ENCODE measurements around the gene AP2A1.

The AP2A1 gene

DNA sequence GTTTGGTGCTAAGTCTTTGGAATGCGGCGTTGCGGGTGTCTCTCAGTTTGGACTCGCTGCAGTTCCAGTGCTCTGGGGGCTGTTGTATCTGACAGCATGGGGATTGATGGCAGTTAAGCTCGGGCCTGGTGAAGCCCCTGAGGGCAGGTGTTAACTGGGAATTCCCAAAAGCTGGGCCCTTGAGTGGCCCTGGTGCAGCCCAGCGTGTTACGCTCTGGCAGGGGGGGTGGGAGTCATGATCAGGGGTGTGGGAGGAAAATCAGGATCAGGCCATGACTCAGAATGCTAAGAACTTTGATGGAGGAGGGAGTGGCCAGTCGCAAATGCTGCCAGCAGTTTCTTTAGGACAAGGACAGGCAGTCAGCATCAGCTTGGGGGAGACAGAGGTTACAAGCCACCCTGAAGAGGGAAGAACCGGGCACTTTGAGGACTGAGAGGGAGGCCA, 19.6 kb downstream of the AP2A1 start:
- Histone ChIP-seq H4K20me1 (ENCODE audit: insufficient read depth, low read length) (no peaks in the 10 kb centered on the region), H3K79me2 (ENCODE audit: low read length) (no peaks in the 10 kb centered on the region), H3K27ac (ENCODE audit: low read length) (no peak overlapping the region), H3K9ac (ENCODE audit: low read length) (no peak overlapping the region), H3K9me3 (ENCODE audit: insufficient read depth, low read length) (no peaks in the 10 kb centered on the region), H2AFZ (ENCODE audit: low read depth, low read length) (no peak overlapping the region), H3K36me3 (replicated peaks; ENCODE audit: low read depth, low read length) (peaks cover 30% of the 10 kb centered on the region), H3K27me3 (ENCODE audit: low read depth, low read length) (no peaks in the 10 kb centered on the region), H3K4me3 (ENCODE audit: low read length) (no peak overlapping the region), H3K4me1 (ENCODE audit: low read length) (no peaks in the 10 kb centered on the region), H3K4me2 (ENCODE audit: low read length) (no peak overlapping the region)
- TF ChIP-seq EZH2phosphoT487 (IDR thresholded peaks at IDR 0.05; ENCODE audit: low read depth), result no peak
- TF ChIP-seq, protein P1, sequence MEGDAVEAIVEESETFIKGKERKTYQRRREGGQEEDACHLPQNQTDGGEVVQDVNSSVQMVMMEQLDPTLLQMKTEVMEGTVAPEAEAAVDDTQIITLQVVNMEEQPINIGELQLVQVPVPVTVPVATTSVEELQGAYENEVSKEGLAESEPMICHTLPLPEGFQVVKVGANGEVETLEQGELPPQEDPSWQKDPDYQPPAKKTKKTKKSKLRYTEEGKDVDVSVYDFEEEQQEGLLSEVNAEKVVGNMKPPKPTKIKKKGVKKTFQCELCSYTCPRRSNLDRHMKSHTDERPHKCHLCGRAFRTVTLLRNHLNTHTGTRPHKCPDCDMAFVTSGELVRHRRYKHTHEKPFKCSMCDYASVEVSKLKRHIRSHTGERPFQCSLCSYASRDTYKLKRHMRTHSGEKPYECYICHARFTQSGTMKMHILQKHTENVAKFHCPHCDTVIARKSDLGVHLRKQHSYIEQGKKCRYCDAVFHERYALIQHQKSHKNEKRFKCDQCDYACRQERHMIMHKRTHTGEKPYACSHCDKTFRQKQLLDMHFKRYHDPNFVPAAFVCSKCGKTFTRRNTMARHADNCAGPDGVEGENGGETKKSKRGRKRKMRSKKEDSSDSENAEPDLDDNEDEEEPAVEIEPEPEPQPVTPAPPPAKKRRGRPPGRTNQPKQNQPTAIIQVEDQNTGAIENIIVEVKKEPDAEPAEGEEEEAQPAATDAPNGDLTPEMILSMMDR (IDR thresholded peaks at IDR 0.05; ENCODE audit: low read depth, low read length), result no peak

DNA sequence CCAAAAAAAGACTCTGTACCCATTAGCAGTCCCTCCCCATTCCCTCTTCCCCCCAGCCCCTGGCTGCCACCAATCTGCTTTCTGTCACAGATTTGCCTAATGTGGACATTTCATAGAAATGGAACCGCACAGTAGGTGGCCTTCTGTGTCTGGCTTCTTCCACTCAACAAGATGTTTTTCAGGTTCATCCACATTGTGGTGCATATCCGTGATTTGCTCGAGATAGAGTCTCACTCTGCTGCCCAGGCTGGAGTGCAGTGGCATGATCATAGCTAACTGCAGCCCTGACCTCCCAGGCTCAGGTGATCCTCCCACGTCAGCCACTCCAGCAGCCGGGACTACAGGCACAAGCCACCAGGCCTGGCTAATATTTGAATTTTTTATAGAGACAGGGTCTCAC, 20.9 kb downstream of the AP2A1 start:
- Histone ChIP-seq H3K27me3 (ENCODE audit: low read depth, low read length) (no peaks in the 10 kb centered on the region), H3K27ac (ENCODE audit: low read length) (no peak overlapping the region), H3K9me3 (ENCODE audit: insufficient read depth, low read length) (no peaks in the 10 kb centered on the region), H3K4me2 (ENCODE audit: low read length) (no peak overlapping the region), H2AFZ (ENCODE audit: low read depth, low read length) (no peak overlapping the region), H3K4me3 (ENCODE audit: low read length) (no peak overlapping the region), H4K20me1 (ENCODE audit: insufficient read depth, low read length) (no peaks in the 10 kb centered on the region), H3K36me3 (replicated peaks; ENCODE audit: low read depth, low read length) (peaks cover 31% of the 10 kb centered on the region), H3K9ac (ENCODE audit: low read length) (no peak overlapping the region), H3K79me2 (ENCODE audit: low read length) (no peaks in the 10 kb centered on the region), H3K4me1 (ENCODE audit: low read length) (no peaks in the 10 kb centered on the region)
- TF ChIP-seq, protein P1 (IDR thresholded peaks at IDR 0.05; ENCODE audit: low read depth, low read length), result no peak
- no peak for TF ChIP-seq EZH2phosphoT487 (IDR thresholded peaks at IDR 0.05; ENCODE audit: low read depth)

DNA sequence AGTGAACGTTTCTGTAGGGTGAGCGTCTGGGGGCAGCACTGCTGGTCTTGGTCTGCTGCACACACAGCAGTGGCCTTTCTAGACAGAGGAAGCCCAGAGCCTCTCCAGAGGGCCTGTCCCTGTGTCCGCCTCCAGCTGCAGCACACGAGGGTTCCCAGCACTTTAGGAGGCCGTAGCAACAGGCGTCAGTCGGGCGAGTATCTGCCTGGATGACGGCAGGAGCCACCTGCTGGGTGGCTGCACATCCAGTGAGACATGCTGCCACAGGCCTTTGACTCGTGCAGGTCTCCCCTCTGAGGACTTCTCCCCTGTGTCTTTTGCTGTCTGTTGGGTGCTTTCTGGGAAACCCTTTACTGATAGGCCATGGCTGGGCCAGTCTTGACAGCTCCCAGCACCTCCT, 22.1 kb downstream of the AP2A1 start:
- no peaks in the 10 kb centered on the region for H3K27me3 ChIP-seq (ENCODE audit: low read depth, low read length)
- H3K4me3 ChIP-seq (ENCODE audit: low read length), result no peak overlapping the region
- no peaks in the 10 kb centered on the region for H3K79me2 ChIP-seq (ENCODE audit: low read length)
- no peaks in the 10 kb centered on the region for H3K9me3 ChIP-seq (ENCODE audit: insufficient read depth, low read length)
- no peak overlapping the region for H3K4me2 ChIP-seq (ENCODE audit: low read length)
- H3K9ac ChIP-seq (ENCODE audit: low read length), result no peak overlapping the region
- H3K4me1 ChIP-seq (ENCODE audit: low read length), result no peaks in the 10 kb centered on the region
- H3K27ac ChIP-seq (ENCODE audit: low read length), result no peak overlapping the region
- TF ChIP-seq, protein P1 (IDR thresholded peaks at IDR 0.05; ENCODE audit: low read depth, low read length), result no peak
- no peak for TF ChIP-seq EZH2phosphoT487 (IDR thresholded peaks at IDR 0.05; ENCODE audit: low read depth)
- no peaks in the 10 kb centered on the region for H4K20me1 ChIP-seq (ENCODE audit: insufficient read depth, low read length)
- H3K36me3 ChIP-seq (replicated peaks; ENCODE audit: low read depth, low read length), result peaks cover 27% of the 10 kb centered on the region
- H2AFZ ChIP-seq (ENCODE audit: low read depth, low read length), result no peak overlapping the region

DNA sequence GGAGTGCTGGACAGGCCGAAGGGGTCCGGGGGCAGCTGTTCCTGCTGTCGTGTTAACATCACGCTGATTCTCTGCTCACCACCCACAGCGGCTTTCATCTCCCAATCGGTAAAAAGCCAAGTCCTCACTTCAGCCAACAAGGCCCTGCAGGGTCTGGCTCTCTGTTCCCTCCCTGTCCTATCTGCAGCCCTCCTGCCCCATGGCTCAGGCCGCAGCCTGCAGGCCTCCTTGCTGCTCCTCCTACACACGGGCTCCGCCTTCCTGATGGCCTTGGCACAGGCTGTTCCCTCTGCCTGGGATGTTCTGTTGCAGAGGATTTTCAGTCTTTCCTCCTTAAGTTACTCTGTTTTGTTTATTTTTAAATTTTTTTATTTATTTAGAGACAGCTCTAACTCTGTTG, 24.1 kb downstream of the AP2A1 start:
- H3K4me2 ChIP-seq (ENCODE audit: low read length), result no peak overlapping the region
- no peak for TF ChIP-seq EZH2phosphoT487 (IDR thresholded peaks at IDR 0.05; ENCODE audit: low read depth)
- TF ChIP-seq, protein P1 (IDR thresholded peaks at IDR 0.05; ENCODE audit: low read depth, low read length), result no peak

More for the DNA sequence above, 24.1 kb downstream of the AP2A1 start:
- H3K27me3 ChIP-seq (ENCODE audit: low read depth, low read length), result no peaks in the 10 kb centered on the region
- no peak overlapping the region for H3K27ac ChIP-seq (ENCODE audit: low read length)
- no peak overlapping the region for H2AFZ ChIP-seq (ENCODE audit: low read depth, low read length)
- H3K9me3 ChIP-seq (ENCODE audit: insufficient read depth, low read length), result no peaks in the 10 kb centered on the region
- no peaks in the 10 kb centered on the region for H3K79me2 ChIP-seq (ENCODE audit: low read length)
- no peak overlapping the region for H3K4me3 ChIP-seq (ENCODE audit: low read length)
- no peaks in the 10 kb centered on the region for H4K20me1 ChIP-seq (ENCODE audit: insufficient read depth, low read length)
- no peak overlapping the region for H3K9ac ChIP-seq (ENCODE audit: low read length)
- peaks cover 18% of the 10 kb centered on the region for H3K36me3 ChIP-seq (replicated peaks; ENCODE audit: low read depth, low read length)
- no peaks in the 10 kb centered on the region for H3K4me1 ChIP-seq (ENCODE audit: low read length)
